B cell (primary cell): ENCODE measurements around the gene UMOD. TPM values are rescaled to one million over a fixed set of nuclear protein-coding genes. Genes with fewer than 3 reads are reported as not detected.

Source experiments
- ATAC-seq: fragments of 200-7000 bp; cut with Tn5 transposase; one replicate; pipeline ENCODE4 v1.10.0; 2021; ENCODE audit warnings: low read depth, mild to moderate bottlenecking, moderate number of reproducible peaks, moderate library complexity
- CTCF ChIA-PET: fragments of 350-600 bp; sonication (Branson Sonifier 250); formaldehyde crosslinking; loops from one replicate; lab custom pipeline; 2021; ENCODE audit warnings: antibody characterized with exemption, inconsistent platforms; lab: Charles Lee
- POLR2A ChIA-PET: fragments of 350-600 bp; sonication (Branson Sonifier 250); formaldehyde crosslinking; loops from one replicate; lab custom pipeline; 2021; ENCODE audit warnings: antibody characterized with exemption; lab: Charles Lee
- DNase-seq: peaks from one replicate; pipeline ENCODE4 v3.0.0; 2013
- H2AFZ ChIP-seq: 2 replicates; pipeline ENCODE4 v1.6.1; 2012; ENCODE audit warnings: mild to moderate bottlenecking, low read depth, low read length; ENCODE audit not compliant: insufficient read depth, poor library complexity, severe bottlenecking
- H3K27ac ChIP-seq, 2 donors: 1 replicate in 1 of 2; 2 replicates in 1 of 2; pipeline ENCODE4 v1.5.1; 2012 to 2013; ENCODE audit warnings: low read length in 2 of 2, mild to moderate bottlenecking in 2 of 2, moderate library complexity in 1 of 2
- H3K27me3 ChIP-seq, 4 experiments: fragments of 200-600 bp in 1 of 4; sonication (generic) in 1 of 4; replicated peaks in 1 of 4; 1 replicate in 2 of 4; 2 replicates in 2 of 4; pipeline versions ENCODE4 v1.6.1 to v1.7.0; 2013 to 2016; ENCODE audit warnings: low read length in 3 of 4, mild to moderate bottlenecking in 2 of 4, mixed read lengths in 1 of 4, moderate library complexity in 1 of 4; ENCODE audit not compliant: insufficient read depth in 4 of 4, control insufficient read depth in 3 of 4; ENCODE audit errors: control extremely low read depth in 1 of 4
- H3K36me3 ChIP-seq, 2 experiments: replicated peaks in 1 of 2; 1 replicate in 1 of 2; 2 replicates in 1 of 2; pipeline versions ENCODE4 v1.6.1 to v1.7.1; 2013; ENCODE audit warnings: low read length in 1 of 2; ENCODE audit not compliant: insufficient read depth in 2 of 2, control insufficient read depth in 1 of 2; ENCODE audit errors: control extremely low read depth in 1 of 2, extremely low read depth in 1 of 2
- H3K4me1 ChIP-seq, 2 donors: fragments of 200-600 bp in 1 of 2; sonication (generic) in 1 of 2; 1 replicate in 1 of 2; 2 replicates in 1 of 2; pipeline versions ENCODE4 v1.5.1 to v1.6.1; 2013 to 2017; ENCODE audit warnings: low read length in 2 of 2; ENCODE audit not compliant: control insufficient read depth in 2 of 2, insufficient read depth in 2 of 2
- H3K4me2 ChIP-seq: replicated peaks from 2 replicates; pipeline ENCODE3; 2012; ENCODE audit warnings: mild to moderate bottlenecking, low read depth, low read length; ENCODE audit not compliant: poor library complexity, severe bottlenecking
- H3K4me3 ChIP-seq, 5 experiments: fragments of 200-600 bp in 1 of 5; sonication (generic) in 1 of 5; 1 replicate in 3 of 5; 2 replicates in 2 of 5; pipeline versions ENCODE4 v1.5.1 to v1.7.0; 2011 to 2016; ENCODE audit warnings: low read length in 4 of 5, mild to moderate bottlenecking in 4 of 5, low read depth in 2 of 5, control low read depth in 1 of 5, moderate library complexity in 1 of 5; ENCODE audit not compliant: insufficient read depth in 1 of 5; ENCODE audit errors: control extremely low read depth in 1 of 5, extremely low read depth in 1 of 5
- H3K79me2 ChIP-seq: fragments of 200-600 bp; sonication (generic); one replicate; pipeline ENCODE4 v1.6.0; 2016; ENCODE audit warnings: low read length; ENCODE audit not compliant: control insufficient read depth, insufficient read depth
- H3K9ac ChIP-seq: fragments of 200-600 bp; sonication (generic); 2 replicates; pipeline ENCODE4 v1.6.1; 2017; ENCODE audit warnings: mild to moderate bottlenecking, low read length, moderate library complexity
- H3K9me3 ChIP-seq, 3 donors: one replicate each; pipeline versions ENCODE4 v1.6.1 to v1.7.1; 2013; ENCODE audit warnings: low read length in 2 of 3; ENCODE audit not compliant: control insufficient read depth in 2 of 3, insufficient read depth in 1 of 3; ENCODE audit errors: control extremely low read depth in 1 of 3
- H4K20me1 ChIP-seq: 2 replicates; pipeline ENCODE4 v1.6.0; 2012; ENCODE audit warnings: mild to moderate bottlenecking, low read length; ENCODE audit not compliant: insufficient read depth, control insufficient read depth, poor library complexity, severe bottlenecking
- H3K27ac Mint-ChIP-seq: one replicate; pipeline ENCODE4 v1.8.0; 2021; ENCODE audit warnings: mixed read lengths
- H3K27me3 Mint-ChIP-seq: one replicate; pipeline ENCODE4 v1.8.0; 2021; ENCODE audit warnings: mixed read lengths
- H3K4me1 Mint-ChIP-seq: one replicate; pipeline ENCODE4 v1.8.0; 2021; ENCODE audit warnings: mixed read lengths
- H3K4me3 Mint-ChIP-seq: one replicate; pipeline ENCODE4 v1.8.0; 2021; ENCODE audit warnings: mixed read lengths
- H3K9me3 Mint-ChIP-seq: one replicate; pipeline ENCODE4 v1.8.0; 2022; ENCODE audit warnings: mixed read lengths; ENCODE audit not compliant: insufficient read depth
- EZH2 ChIP-seq: IDR thresholded peaks from 2 replicates; pipeline ENCODE4 v1.6.1; 2012; ENCODE audit warnings: borderline replicate concordance, low read depth, mild to moderate bottlenecking, moderate library complexity, low read length; ENCODE audit not compliant: insufficient read depth, poor library complexity, severe bottlenecking
- WGBS: methylation state at CpG from one replicate; pipeline ENCODE4 v1.1.5; 2013; ENCODE audit warnings: missing lambda C conversion rate; ENCODE audit not compliant: insufficient coverage; 5-methylcytosine and 5-hydroxymethylcytosine counted together
- intact Hi-C: fragments of 100-400 bp; cut with micrococcal nuclease; formaldehyde crosslinking; loops from one replicate; pipeline ENCODE4 v1.10.0; 2022
- polyA plus RNA-seq: library from polyadenylated mRNA; depleted of rRNA; stranded (reverse); fragments of >200 nt; gene quantifications from 2 replicates; pipeline ENCODE4 v1.2.3, GENCODE V29; 2012
- total RNA-seq, 2 donors: library from RNA; stranded (reverse); fragments of 120-200 nt in 1 of 2; gene quantifications; 1 replicate in 1 of 2; 2 replicates in 1 of 2; pipeline versions ENCODE4 v1.2.3 to v1.2.4, GENCODE V29; 2013 to 2022
- TF ChIP-seq, protein P1 (sequence below): fragments of 200-600 bp; IDR thresholded peaks from one replicate; pipeline ENCODE4 v1.8.0; 2022; ENCODE audit warnings: antibody characterized with exemption, mild to moderate bottlenecking

UMOD gene
- total and polyA plus RNA-seq, 2 donors (not counting 1 experiment from before 2014, with no cell fraction given) = not detected

GRCh38 chr16:20318006-20318405, 34.5 kb downstream of the UMOD start:
- WGBS = 84% methylated on average over 7 of the region's 7 CpGs
- H2AFZ ChIP-seq = no peak overlapping the region
- ATAC-seq (no peak), DNase-seq (no peak)
- H4K20me1 ChIP-seq = no peaks in the 10 kb centered on the region
- no peak overlapping the region for H3K4me2 ChIP-seq
- no peaks in the 10 kb centered on the region for H3K36me3 ChIP-seq
- H3K4me1 Mint-ChIP-seq = no peaks in the 10 kb centered on the region
- intact Hi-C loops = no loop called here
- H3K4me1 ChIP-seq = no peaks in the 10 kb centered on the region
- no peak overlapping the region for H3K9ac ChIP-seq
- peaks cover 3% of the 10 kb centered on the region for H3K9me3 Mint-ChIP-seq
- H3K27ac ChIP-seq = no peak overlapping the region
- TF ChIP-seq, protein P1, sequence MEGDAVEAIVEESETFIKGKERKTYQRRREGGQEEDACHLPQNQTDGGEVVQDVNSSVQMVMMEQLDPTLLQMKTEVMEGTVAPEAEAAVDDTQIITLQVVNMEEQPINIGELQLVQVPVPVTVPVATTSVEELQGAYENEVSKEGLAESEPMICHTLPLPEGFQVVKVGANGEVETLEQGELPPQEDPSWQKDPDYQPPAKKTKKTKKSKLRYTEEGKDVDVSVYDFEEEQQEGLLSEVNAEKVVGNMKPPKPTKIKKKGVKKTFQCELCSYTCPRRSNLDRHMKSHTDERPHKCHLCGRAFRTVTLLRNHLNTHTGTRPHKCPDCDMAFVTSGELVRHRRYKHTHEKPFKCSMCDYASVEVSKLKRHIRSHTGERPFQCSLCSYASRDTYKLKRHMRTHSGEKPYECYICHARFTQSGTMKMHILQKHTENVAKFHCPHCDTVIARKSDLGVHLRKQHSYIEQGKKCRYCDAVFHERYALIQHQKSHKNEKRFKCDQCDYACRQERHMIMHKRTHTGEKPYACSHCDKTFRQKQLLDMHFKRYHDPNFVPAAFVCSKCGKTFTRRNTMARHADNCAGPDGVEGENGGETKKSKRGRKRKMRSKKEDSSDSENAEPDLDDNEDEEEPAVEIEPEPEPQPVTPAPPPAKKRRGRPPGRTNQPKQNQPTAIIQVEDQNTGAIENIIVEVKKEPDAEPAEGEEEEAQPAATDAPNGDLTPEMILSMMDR = no peak
- TF ChIP-seq EZH2 = no peak
- H3K4me3 Mint-ChIP-seq = no peak overlapping the region
- ChIA-PET CTCF (no interaction called here), POLR2A (no interaction called here)
- peaks cover 19% of the 10 kb centered on the region for H3K27me3 Mint-ChIP-seq
- no peaks in the 10 kb centered on the region for H3K9me3 ChIP-seq
- no peaks in the 10 kb centered on the region for H3K27me3 ChIP-seq
- H3K27ac Mint-ChIP-seq = no peak overlapping the region
- no peak overlapping the region for H3K4me3 ChIP-seq
- no peaks in the 10 kb centered on the region for H3K79me2 ChIP-seq

- WGBS = 64% methylated on average over 5 of the region's 8 CpGs
- Mint-ChIP-seq H3K4me3 (no peak overlapping the region), H3K27me3 (peaks cover 19% of the 10 kb centered on the region), H3K4me1 (no peaks in the 10 kb centered on the region), H3K9me3 (peaks cover 3% of the 10 kb centered on the region), H3K27ac (no peak overlapping the region)
- H3K27ac ChIP-seq = no peak overlapping the region
- ChIA-PET CTCF (no interaction called here), POLR2A (no interaction called here)
- intact Hi-C loops = no loop called here
- no peak for DNase-seq
- no peak overlapping the region for H3K4me2 ChIP-seq
- H3K4me3 ChIP-seq = no peak overlapping the region
- H3K79me2 ChIP-seq = no peaks in the 10 kb centered on the region
- H2AFZ ChIP-seq = no peak overlapping the region
- H3K9ac ChIP-seq = no peak overlapping the region
- no peaks in the 10 kb centered on the region for H3K36me3 ChIP-seq
- no peak for ATAC-seq
- H4K20me1 ChIP-seq = no peaks in the 10 kb centered on the region
- H3K9me3 ChIP-seq = no peaks in the 10 kb centered on the region
- no peaks in the 10 kb centered on the region for H3K4me1 ChIP-seq
- TF ChIP-seq, protein P1 = no peak
- TF ChIP-seq EZH2 = no peak
- H3K27me3 ChIP-seq = no peaks in the 10 kb centered on the region
These were observed 35.4 kb downstream of the UMOD start for GRCh38 chr16:20317117-20317516.
